Ovary (tissue), 3 donors: Measurements from ENCODE around the gene TBX20.
"Not testable (repeated sequence)": the region's sequence is repeated elsewhere in the genome, so short reads cannot be mapped to it uniquely, and the experiment has no call there.

Source experiments
- EP300 ChIP-seq: sonication (generic); formaldehyde crosslinking; IDR thresholded peaks from one replicate; pipeline ENCODE4 v1.6.1; 2017; ENCODE audit warnings: antibody characterized with exemption
- POLR2A ChIP-seq: fragments of 450-650 bp; IDR thresholded peaks from one replicate; pipeline ENCODE4 v1.6.1; 2017; ENCODE audit warnings: antibody characterized with exemption, mild to moderate bottlenecking, moderate library complexity
- TF ChIP-seq, protein P1 (sequence below), 3 donors: fragments of 450-650 bp in 2 of 3; fragments of 200-600 bp in 1 of 3; IDR thresholded peaks; one replicate each; pipeline versions ENCODE4 v1.5.1 to v1.8.0; 2016 to 2022; ENCODE audit warnings: antibody characterized with exemption in 3 of 3, mild to moderate bottlenecking in 1 of 3
- donor health status: DM: no; HTN: no; CAD: no.

DNA sequence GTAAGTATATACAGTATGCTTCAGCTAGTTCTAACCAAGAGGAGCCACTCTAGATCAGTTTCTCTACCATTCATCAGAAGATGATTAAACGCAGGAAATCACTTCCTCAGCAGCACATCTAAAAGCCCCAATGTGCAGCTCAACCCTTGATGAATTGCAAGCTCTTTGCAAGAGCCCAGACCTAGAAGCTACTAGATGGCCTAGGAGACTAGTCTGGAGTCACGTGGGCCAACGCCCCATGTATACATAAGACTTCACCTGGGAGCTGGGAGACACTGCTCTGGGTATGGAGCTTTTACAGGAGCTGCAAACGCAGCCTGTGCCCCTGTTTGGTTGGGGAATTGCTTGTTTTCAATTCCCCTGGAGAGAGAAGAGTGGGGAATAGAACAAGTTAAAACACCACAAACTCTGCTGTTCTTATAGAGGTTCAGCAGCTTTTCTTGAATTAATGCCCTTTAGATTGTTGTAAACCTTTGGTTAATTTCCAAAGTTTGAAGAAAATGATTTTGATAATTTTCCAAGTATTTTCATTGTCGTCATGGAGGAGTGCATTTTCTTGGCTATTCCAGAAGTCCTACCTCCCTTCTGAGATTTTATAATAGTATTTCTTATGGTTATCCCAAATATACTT lies 69.9 kb downstream of the TBX20 start:
- TF ChIP-seq, protein P1, sequence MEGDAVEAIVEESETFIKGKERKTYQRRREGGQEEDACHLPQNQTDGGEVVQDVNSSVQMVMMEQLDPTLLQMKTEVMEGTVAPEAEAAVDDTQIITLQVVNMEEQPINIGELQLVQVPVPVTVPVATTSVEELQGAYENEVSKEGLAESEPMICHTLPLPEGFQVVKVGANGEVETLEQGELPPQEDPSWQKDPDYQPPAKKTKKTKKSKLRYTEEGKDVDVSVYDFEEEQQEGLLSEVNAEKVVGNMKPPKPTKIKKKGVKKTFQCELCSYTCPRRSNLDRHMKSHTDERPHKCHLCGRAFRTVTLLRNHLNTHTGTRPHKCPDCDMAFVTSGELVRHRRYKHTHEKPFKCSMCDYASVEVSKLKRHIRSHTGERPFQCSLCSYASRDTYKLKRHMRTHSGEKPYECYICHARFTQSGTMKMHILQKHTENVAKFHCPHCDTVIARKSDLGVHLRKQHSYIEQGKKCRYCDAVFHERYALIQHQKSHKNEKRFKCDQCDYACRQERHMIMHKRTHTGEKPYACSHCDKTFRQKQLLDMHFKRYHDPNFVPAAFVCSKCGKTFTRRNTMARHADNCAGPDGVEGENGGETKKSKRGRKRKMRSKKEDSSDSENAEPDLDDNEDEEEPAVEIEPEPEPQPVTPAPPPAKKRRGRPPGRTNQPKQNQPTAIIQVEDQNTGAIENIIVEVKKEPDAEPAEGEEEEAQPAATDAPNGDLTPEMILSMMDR (IDR thresholded peaks at IDR 0.05), result not testable (repeated sequence)
- TF ChIP-seq POLR2A, EP300: not testable (repeated sequence)
